GM18867 (cell line): ENCODE measurements around the gene PACS1.
"Not testable (repeated sequence)": the region's sequence is repeated elsewhere in the genome, so short reads cannot be mapped to it uniquely, and the experiment has no call there.

Experiments used
- ATAC-seq: cut with Tn5 transposase; IDR thresholded peaks from one replicate; pipeline ENCODE4 v1.9.1; 2021; ENCODE audit warnings: mild to moderate bottlenecking, moderate library complexity; ENCODE audit not compliant: unreplicated experiment

Gene PACS1

DNA sequence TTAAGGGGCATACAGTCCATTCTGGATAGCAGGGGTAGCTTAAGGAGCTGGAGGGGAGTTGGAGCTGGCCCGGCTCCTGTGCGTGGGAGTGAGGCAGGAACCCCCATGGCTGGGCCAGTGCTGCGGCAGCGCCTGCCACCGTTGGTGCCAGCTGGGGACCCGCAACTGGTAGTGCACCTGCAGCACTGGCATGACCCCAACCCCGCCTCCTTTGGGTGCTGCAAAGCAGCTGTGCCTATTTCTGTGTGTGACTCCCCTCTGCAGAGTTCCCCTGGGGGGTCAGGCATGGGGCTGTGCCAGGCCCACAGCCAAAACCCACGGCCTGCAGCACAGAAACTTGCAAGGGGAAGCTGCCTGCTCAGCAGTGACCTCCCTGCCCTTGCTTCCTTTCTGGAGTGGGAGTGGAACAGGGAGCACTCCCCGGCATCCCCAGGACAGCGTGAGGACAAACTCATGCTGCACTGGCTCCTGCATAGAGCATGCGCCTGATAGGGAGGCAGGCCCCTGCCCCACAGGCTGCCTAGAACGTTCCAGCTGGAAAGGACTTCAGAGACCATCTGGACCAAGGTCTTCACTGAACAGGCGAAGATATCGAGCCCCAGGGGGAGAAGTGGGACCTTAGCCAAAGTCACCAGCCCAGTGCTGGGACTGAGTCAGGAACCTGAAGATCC lies 172.2 kb downstream of the PACS1 start:
- no peak for ATAC-seq

DNA sequence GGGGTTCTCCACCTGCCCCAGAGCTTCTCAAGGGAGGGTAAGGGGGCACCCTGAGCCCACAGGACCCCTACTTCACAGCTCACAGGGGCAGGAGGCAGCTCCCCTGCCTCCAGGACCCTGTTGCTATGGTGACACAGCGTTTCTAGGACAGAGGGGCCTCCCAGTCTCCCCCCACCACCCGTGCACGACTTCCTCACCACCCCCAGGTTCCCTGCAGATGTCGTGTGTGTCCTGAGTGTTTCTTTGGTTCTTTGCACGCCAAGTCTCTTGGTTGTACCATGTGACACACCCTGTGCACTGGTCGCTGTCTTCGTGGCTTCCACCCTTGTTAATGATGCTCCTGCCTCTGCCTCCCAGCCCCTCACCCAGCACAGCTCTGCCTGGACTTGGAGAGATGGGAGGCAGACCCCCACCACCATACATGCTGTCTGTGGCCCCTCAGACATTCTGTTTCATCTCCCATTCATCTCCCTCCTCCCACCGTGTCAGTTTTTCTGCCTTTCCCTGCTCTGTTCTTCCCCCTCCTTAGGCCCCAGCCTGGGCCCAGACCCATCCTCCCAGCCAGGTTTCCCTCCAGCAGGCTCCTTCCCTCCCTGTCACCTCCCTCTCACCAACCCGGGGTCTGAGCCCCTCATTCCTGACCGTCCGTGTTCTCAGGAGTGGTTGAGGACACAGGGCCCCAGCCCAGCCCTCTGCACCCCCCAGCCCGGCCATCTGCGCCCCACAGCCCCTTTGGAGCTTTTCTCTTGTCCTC lies 173.9 kb downstream of the PACS1 start:
- ATAC-seq: no peak

DNA sequence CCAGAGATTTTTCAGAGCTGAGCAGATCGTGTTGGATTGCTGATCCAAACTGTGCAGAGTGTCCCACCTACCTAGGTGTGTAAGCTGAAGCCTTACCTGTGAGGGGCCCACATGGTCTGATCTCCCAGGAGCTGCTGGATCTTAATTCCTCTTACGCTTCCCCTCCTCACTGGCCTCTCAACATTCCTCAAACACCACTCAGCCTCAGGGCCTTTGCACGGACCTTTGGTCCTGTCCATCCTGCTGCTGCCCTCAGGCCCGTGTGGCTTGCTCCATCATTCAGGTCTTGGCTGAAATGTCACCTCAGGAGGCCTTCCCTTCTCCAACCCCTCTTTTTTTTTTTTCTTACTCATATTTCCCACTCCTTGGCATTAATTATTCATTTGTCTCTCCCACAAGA lies 177.2 kb downstream of the PACS1 start:
- ATAC-seq: no peak

DNA sequence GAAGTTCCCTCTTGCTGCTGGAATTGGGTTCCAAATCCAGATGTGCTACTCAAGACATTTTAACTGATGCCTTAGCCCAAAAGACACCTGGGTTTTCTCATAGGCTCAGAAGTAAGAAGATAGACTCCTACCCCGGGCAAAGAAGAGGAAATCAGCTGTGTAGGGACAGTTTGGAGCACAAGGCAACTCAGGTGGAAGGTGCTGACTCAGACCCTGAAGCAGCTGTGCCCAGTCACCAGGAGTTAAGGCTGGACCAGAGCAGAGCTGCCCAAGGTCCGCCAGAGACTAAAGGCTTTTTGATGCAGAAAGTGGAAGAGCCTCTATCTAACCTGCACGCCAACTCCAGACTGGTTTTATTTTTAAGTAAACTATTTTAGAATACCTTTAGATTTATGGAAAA lies 177.7 kb downstream of the PACS1 start:
- no peak for ATAC-seq

- ATAC-seq: no peak
Measured at GRCh38 chr11:66248903-66249302, 178.8 kb downstream of the PACS1 start.

DNA sequence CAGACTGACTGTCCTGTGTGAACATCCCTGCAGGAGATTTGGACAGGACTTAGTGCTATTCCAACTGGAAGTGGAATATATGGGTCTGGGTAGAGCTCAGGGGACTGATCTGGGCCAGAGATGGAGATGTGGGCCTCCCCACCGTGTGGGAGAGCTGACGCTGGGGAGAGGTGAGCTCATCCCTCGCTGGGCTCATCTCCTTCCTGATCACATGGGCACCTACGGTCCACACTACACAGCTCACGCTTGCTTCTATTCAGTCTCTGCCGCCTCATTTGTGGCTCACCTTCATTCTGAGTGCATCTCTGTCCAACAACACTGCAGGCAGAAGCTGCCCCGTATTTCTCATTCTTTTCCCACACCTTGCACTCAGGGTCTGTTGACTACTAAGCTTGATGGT lies 181.7 kb downstream of the PACS1 start:
- ATAC-seq: no peak

GRCh38 chr11:66253081-66253480 lies 183.0 kb downstream of the PACS1 start:
- not testable (repeated sequence) for ATAC-seq

- no peak for ATAC-seq
Measured at GRCh38 chr11:66258473-66258893, 188.4 kb downstream of the PACS1 start.

GRCh38 chr11:66259225-66259624 lies 189.2 kb downstream of the PACS1 start:
- no peak for ATAC-seq

DNA sequence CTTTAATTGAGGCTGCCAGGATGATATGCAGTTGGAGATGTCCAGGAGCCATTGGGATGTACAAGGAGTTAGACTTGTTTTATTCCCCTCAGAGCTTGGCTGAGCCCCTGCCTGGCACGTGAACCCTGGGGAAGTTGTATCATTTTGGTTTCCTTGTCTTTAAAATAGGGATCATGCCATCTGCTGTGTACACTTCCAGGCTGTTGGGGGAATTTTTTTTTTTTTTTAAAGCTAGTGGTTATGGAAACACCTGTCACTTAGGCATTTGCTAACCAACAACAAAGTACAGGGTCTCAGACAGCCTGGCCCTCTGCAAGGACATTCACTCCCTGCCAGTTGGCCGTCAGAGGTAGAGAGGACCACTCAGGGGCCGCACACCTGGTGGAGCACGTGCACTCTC lies 189.9 kb downstream of the PACS1 start:
- no peak for ATAC-seq

GRCh38 chr11:66261578-66261977 lies 191.5 kb downstream of the PACS1 start:
- no peak for ATAC-seq

GRCh38 chr11:66262191-66262590 lies 192.1 kb downstream of the PACS1 start:
- no peak for ATAC-seq

DNA sequence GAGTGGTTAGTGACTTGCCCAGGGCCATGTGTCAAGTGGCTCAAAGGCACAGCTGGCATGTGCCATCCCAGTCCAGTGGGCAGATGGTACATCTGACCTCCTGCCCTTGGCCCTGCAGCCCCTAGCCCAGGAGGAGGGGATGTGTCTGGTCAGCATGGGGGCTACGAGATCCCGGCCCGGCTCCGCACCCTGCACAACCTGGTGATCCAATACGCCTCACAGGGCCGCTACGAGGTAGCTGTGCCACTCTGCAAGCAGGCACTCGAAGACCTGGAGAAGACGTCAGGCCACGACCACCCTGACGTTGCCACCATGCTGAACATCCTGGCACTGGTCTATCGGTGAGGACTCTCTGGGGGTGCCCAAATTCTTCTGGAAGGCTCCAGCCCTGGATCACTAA lies 192.6 kb downstream of the PACS1 start:
- no peak for ATAC-seq

DNA sequence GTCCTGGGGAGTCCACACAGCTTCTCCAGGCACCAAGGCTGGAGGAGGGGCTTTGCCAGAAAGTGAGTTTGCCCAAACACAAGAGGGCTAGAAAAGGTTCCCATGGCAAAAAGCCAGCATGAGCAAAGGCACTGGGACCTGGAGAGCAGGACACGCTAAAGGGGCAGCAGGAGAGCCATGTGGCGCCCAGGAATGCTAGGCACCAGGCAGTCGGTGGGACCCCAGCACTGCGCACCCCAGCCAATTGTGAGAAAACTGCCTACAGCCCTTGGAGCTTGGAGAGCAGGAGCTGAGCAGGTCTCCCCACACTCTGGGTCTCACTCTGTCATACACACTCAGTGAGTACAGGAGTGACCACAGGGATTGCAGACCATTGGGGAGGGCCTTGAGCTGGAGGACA lies 193.2 kb downstream of the PACS1 start:
- ATAC-seq: no peak

DNA sequence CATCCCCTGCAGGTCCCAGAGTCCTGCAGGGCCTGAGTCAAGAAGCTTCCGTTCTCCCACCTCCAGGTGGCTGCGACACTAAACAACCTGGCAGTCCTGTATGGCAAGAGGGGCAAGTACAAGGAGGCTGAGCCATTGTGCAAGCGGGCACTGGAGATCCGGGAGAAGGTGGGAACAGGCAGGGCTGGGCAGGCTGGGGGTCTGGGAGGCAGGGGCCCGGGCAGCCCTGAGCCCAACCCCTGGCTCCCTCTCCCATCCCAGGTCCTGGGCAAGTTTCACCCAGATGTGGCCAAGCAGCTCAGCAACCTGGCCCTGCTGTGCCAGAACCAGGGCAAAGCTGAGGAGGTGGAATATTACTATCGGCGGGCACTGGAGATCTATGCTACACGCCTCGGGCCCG lies 193.7 kb downstream of the PACS1 start:
- no peak for ATAC-seq

DNA sequence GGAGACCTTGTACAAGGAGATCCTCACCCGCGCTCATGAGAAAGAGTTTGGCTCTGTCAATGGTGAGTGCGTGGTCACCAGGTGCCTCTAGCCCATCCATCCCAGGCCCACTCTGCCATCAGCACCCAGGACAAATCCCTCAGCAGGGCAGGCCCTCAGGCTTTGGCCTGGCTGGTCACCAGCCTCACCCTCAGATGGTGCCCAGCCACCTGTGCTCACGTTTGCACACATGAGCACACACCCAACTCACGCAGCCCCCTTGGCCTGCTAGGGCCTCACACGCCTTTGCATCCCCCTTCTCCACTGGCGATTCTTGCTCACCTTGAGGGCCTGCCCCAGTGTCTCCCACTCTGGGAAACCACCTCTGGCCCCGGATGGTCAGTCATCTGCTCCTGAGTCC lies 194.3 kb downstream of the PACS1 start:
- ATAC-seq: no peak

- ATAC-seq: no peak
Measured at GRCh38 chr11:66264914-66265313, 194.8 kb downstream of the PACS1 start.

- no peak for ATAC-seq
Measured at GRCh38 chr11:66265531-66266377, 195.7 kb downstream of the PACS1 start.

DNA sequence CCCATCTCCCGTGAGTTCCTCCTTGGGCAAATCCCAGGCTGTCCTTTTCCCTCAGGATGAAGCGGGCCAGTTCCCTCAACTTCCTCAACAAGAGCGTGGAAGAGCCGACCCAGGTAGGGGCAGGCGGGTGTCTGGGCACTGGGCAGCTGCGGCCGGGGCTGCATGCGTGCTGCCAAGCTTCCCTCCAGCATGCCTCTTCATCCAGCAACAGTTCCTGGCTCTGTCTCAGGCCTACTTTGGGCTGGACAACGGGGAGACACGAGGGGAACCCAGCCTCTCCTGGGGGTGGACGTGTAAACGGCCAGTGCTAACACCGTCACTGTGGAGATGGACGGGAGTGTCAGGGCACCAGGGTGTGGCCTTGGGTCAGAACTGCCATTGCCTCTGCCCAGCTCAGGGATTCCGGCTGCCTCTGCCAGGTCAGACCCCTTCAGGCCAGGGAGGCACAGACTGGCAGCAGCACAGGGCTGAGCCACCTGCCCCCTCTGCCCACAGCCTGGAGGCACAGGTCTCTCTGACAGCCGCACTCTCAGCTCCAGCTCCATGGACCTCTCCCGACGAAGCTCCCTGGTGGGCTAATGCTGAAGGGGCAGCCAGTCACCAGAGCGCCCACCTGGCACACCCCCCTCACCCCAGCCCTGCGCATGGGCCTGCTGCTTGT lies 196.4 kb downstream of the PACS1 start:
- no peak for ATAC-seq

- ATAC-seq: no peak
Measured at GRCh38 chr11:66267039-66267378, 196.9 kb downstream of the PACS1 start.
